NOMO-1 (cell line): ENCODE results near the gene MAGOH.
A peak's percentile ranks its signal among the peaks of the same experiment; 100 is the strongest.
"Not testable (repeated sequence)": the region's sequence is repeated elsewhere in the genome, so short reads cannot be mapped to it uniquely, and the experiment has no call there.

ENCODE experiments used
- DNase-seq, 2 experiments: peaks; one replicate each; lab custom pipeline; 2025; ENCODE audit not compliant: unreplicated experiment in 2 of 2; lab: John Stamatoyannopoulos, UW

MAGOH gene

DNA sequence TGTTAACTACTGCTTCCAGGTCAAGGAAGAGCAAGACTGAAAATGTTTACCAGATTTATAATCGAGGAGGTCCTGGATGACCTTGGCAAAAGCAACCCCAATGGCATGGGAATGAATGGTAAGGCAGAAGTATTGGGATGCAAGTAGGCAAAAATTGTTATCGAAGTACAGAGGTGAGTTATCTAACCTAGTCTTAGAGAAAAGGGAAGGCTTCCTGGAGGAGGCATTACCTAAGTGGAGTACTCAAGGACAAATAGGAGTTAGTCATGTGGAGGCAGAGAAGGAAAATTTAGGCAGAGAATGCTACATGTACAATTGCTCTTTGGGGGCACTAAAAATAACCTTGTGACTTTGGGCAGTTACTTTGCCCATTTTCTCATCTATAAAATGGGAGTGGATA is 3.5 kb upstream of the MAGOH start:
- no peak for DNase-seq

DNA sequence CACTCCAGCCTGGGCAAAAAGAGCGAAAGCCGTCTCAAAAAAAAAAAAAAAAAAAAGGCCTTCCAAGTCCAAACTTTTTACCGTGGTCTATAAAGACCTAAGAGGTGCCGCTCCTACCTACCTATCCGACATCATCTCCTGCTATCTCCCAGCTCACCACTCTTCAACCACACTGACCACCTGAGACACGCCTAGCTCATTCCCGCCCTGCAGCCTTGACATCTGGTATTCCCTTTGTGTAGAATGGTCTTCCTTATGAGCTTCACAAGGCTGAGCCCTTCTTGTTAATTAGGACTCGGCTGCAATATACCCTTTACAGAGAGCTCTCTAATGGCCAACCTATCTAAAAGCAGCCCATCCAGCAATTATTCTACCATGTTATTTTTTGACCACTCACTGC is 680 bp downstream of the MAGOH start:
- DNase-seq, result no peak

DNA sequence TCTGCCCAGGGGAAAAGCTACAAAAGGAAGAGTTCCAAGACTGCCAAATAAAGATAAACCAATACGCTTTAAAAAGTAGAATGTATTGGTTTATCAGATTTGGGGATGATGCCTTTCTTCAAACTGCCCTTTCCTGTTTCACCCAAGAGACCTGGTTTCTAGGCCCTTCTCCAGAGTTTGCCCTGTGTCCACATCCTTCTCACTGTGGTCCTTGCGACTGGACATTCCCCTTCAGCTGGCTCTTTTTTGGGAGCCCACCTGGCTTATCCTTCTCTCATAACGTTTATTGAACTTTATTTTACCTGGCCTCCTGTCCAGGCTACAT is 17.4 kb downstream of the MAGOH start:
- DNase-seq, result no peak

GRCh38 chr1:53220171-53220961 is 18.0 kb downstream of the MAGOH start, which contains the start of gene CZIB:
Gene CZIB (minus strand): TSS chr1:53220634. CDS start chr1:53220575, 59 bp downstream.
- DNase-seq, result peak; percentile 89 to 92

GRCh38 chr1:53219711-53220110 is 18.6 kb downstream of the MAGOH start:
- DNase-seq, result no peak

DNA sequence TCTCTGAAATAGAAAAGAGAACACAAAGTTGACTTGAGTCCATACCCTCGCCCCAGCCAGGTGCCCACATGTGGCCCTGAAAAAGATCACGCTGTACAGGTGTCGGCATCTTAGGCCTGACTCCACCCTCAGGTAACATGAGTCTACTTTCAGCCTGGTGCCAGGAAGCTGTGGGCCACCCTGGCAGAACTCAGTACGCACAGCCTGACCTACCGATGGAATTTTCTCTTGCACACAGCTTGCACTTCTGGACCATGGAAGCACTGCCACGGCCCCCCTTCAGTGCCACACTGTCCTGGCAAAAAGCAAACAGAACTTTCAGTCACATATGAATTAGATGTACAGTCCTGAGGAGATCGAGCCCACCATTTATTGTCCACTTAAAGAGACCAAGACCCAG is 20.1 kb downstream of the MAGOH start:
- DNase-seq, result no peak

GRCh38 chr1:53214376-53214940 is 23.9 kb downstream of the MAGOH start:
- no peak for DNase-seq

- no peak for DNase-seq
These were observed 27.4 kb downstream of the MAGOH start for GRCh38 chr1:53210954-53211353.

- DNase-seq, result no peak
These were observed 28.0 kb downstream of the MAGOH start for GRCh38 chr1:53210352-53210751.

DNA sequence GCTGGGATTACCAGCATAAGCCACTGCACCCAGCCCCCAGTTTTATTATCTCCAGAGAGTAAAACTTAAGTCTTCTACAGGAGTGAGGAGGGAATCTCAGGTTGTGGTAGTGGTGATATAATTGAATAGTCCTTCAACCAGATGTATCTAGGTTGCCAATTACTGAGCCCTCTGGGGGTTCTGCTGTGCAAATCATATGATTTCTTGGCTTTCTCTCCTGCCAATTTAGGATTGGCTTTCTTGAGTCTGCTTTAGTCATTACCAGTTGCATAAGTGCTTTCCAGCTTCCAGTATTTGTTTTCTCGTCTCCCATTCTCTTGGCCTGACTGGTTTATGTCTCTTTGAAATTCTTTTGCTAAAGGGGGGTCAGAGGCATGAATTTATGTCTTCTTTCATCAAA is 30.6 kb downstream of the MAGOH start:
- DNase-seq, result no peak

DNA sequence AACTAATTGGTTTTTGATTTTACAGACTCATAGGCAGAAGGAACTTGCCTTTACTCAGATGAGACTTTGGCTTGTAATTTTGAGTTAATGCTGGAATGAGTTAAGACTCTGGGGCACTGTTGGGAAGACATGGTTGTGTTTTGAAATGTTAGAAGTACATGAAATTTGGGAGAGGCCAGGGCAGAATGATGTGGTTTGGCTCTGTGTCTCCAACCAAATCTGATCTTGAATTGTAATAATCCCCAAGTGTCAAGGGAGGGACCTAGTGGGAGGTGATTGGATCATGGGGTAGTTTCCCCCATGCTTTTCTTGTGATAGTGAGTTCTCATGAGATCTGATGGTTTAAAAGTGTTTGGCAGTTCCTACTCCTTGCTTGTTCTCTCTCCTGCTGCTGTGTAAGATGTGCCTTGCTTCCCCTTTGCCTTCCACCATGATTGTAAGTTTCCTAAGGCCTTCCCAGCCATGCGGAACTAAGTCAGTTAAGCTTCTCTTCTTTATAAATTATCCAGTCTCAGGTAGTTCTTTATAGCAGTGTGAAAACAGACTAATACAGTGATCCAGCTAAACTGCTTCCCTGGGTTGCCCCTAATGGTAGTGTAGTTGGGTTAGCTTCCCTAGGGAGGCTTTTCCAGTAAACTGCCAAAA is 31.5 kb downstream of the MAGOH start:
- no peak for DNase-seq

DNA sequence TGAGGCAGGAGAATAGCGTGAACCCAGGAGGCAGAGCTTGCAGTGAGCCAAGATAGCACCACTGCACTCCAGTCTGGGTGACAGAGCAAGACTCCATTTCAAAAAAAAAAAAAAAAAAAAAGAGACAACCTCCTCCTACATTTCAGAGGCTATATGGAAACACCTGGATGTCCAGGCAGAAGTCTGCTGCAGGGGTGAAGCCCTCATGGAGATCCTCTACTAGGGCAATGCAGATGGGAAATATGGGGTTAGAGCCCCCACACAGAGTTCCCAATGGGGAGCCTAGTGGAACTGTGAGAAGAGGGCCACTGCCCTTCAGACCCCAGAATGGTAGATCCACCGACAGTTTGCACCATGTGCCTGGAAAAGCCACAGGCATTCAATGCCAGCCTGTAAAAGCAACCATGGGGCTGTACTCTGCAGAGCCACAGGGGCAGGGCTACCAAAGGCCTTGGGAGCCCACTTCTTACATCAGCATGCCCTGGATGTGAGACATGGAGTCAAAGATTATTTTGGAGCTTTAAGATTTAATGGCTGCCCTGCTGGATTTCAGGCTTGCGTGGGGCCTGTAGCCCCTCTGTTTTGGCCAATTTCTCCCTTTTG is 32.1 kb downstream of the MAGOH start:
- not testable (repeated sequence) for DNase-seq

- DNase-seq, result not testable (repeated sequence)
These were observed 32.8 kb downstream of the MAGOH start for GRCh38 chr1:53205496-53205895.

DNA sequence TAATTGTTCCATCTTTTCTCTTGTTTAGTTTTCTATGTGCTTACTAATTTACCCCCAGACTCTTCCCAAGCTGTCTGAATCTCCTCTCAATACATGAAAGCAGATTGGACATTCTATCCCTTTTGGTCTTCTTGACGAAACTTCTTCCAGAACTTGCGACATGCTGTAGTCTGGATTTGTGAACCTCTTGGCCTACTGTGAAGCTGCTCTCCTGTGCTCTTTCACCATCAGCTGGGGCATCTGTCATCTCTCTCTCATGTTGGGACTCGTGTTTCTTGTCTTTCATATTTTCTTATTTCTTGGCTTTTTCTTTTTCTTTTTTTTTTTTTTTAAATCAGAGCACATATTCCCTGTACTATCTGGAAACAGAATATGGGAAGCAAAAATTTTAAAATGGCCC is 34.9 kb downstream of the MAGOH start:
- no peak for DNase-seq

- DNase-seq, result no peak
These were observed 40.1 kb downstream of the MAGOH start for GRCh38 chr1:53198241-53198651.

DNA sequence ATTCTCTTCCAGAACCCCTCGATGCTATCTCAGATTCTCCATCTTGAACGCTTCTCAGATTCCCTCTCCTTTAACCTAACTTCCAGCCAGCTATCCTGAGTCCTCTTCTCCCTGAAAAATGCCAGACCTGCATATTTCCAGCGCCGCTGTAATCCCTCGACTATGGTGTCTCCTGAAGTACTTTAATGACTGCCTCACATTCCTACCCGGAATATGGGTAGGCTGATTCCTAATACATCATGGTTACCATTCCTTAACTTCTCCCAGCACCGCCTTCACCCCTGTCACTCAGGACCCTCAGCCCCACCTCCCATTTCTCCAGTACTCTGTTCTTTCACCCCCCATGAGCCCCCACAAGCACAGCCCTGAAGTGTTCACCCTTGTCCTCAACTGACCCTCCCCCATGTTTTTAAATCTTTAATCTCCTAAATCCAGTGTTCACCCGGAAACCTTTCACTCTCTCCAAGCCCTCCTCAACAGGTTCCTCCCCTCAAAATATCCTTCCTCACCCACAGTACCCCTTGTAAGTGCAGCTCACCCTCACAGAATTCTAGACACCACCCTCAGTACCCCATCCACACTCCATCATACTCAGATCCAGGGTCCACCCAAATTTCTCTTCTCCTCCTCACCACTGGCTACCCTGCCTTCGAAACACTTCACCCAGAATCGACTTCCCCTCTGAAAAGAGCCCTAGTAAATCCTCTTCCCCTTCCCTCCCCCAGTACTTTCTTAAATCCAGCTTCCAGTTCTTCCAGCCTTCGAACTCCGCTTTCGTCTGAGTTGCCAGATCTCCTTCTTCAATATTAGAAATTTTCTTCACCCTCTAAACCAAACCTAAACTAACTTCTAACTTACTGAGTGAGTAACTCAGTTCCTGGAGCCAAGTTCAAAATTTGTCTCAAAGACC is 40.8 kb downstream of the MAGOH start:
- peak; percentile 36 to 42 for DNase-seq

DNA sequence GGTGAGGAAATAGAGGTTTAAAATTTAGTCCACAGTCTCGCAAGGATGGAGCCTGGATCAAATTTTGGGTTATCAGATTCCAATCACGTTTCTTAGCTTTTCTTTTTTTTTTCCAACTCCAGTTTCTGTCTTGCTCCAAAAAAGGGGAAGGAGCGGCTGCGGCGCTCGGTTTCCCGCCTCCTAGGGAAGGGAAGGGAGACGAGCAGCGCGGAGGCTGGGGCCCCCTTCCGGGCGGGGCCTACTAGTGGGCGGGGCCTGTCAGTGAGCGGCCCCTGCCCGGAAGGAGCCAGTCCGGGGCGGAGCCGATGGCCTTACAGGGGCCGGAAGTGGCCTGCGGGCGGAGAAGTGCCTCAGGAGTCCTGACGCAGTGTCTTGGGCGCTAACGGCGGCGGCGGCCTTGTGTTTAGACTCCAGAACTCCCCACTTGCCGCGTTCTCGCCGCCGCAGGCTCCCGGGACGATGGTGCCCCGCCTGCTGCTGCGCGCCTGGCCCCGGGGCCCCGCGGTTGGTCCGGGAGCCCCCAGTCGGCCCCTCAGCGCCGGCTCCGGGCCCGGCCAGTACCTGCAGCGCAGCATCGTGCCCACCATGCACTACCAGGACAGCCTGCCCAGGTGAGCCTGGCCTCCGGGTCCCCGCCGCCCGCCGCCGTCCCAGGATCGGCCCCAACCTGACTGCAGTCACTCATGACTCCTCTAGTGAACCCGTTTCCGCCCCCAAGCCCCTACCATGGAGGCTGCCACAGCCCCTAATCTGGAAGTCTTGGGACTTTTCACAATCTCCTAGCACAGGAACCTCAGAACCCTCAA is 41.6 kb downstream of the MAGOH start, which contains the start of gene CPT2:
Gene CPT2, plus strand, starts transcription at position 340 of the 806 bp plus-strand sequence. Its CDS starts 120 bp downstream, at position 460.
- peak; percentile 93 to 96 for DNase-seq

DNA sequence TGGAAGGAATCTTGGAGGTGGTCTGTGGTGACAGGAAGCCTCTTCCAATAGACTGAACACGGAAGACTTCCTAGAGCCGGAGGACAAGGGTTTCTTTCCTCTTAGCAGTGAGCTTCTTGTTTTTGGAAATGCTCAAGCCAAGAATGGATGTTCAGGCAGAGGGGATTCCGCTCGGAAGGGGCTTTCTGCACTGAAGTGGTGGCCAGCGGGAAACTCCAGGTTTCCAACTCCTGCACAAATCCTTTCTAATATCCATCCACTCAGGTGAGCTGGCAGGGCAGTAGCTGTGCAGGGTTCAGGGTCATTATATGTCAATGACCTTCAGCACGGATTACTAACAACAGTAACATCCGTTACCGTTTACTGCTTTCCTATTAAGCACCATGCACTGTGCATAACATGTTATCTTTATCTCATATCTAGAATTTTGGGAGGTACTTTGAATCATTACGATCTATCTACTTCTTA is 42.3 kb downstream of the MAGOH start:
- no peak for DNase-seq

DNA sequence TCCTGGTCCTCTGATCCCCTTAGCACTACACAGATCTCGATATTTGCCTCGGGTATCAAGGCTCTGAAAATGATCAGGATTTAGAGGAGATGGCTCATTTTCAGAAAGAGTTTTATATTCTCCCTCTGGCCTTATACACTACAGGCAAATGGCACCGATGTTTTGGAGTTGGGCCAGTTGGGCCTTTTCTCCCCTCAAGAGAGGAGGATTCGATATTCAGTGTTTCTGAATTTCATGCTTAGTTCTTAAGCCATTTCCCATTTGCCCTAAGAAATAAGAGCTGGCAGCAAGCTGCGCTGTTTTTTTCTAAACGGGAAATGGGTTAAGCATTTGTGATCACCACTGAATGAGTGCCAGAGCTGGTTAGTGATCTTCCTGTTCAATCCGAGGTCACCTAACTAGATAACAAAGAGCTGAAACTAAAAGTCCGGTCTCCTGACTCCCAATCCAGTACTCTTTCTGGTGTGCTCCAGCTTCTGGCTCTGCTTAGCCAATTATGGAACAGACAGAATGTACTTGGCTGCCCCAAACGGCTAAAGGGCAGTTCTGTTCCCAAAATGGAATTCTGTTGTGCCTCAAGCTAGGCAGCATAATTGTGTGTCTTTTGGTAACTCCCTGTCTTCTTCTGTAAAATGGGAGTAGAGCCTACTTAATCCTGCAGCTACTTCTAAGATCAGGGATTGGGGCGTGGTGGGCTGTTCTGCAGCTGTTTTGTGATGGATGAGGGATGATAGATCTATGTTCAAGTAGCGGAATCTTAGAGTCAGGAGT is 42.9 kb downstream of the MAGOH start:
- no peak for DNase-seq
